HG03558 (cell line): ENCODE results near the gene MAMDC2.
"Not testable (repeated sequence)": the region's sequence is repeated elsewhere in the genome, so short reads cannot be mapped to it uniquely, and the experiment has no call there.

Source experiments
- ATAC-seq: cut with Tn5 transposase; IDR thresholded peaks from one replicate; pipeline ENCODE4 v1.9.1; 2021; ENCODE audit warnings: moderate number of reproducible peaks; ENCODE audit not compliant: unreplicated experiment; ENCODE audit errors: extremely low read depth

Gene MAMDC2

DNA sequence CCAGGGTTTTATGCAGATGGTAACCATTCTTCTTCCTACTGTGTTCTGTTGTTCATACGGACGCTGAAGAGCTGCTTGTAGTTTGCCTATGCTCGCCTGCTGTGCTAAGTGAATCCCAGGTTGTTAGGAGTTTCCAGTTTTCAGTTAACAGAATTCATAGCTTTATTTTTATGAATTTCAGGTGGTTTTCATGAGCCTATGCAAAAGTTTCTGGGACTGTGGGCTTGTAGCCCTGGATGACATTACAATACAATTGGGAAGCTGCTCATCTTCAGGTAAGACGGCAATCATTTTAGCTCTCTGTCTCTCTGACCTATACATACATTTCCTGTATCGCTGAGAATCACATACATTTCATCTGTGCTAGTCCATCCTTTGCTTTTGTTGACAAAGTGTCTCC lies 124.9 kb downstream of the MAMDC2 start:
- ATAC-seq: no peak

GRCh38 chr9:70169222-70169621 lies 125.6 kb downstream of the MAMDC2 start:
- ATAC-seq: no peak

GRCh38 chr9:70170151-70170790 lies 126.6 kb downstream of the MAMDC2 start:
- no peak for ATAC-seq

DNA sequence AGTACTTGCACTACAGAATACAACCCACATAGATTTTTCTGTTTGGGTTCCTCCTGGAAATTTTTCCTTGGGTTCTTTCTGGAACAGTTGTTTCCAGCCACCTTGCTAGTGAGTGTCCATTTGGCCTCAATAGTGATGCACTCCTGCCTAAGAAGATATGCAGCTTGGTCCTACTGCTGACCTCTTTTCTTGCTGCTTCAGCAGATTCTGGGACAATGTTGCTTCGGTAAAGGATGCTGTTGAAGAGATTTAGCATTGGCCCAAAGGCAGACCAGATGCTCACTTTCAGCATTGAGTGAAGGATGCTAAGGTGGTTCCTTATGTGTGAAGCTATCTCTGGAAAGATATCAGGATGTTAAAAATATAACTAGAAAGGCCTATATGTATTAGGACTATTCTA lies 128.9 kb downstream of the MAMDC2 start:
- no peak for ATAC-seq

DNA sequence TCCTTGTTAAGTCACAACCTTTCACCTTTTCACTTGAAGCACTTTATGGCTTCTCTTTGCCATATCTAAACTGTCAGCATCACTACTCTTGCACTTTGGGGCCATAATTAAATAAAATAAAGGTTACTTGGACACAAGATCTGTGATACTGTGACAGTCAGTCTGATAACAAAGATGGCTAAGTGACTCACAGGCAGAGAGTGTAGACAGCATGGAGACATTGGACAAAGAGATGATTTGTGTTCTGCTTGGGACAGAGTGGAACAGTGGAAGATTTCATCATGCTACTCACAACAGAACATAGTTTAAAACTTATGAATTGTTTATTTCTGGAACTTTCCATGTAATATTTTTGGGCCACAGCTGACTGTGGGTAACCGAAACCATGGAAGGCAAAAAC lies 133.5 kb downstream of the MAMDC2 start:
- no peak for ATAC-seq

DNA sequence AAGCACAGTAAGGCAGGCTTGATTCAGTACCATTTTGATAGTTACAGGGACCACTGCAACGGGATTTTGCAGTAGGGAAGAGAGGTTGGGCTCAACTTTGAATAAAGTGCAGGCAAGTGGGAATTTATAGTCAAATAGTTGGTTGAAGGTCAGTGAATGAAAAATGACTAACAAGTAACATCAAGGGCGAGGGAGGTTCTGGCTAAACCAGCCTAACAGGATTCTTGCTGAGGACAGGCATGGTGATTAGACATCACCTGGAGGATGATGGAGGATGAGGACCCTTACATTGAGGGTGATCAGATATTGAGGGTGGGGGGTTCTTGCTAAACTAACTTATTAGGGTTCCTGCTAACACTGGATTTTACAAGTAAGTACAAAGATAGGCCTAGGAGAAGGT lies 149.1 kb downstream of the MAMDC2 start:
- ATAC-seq: no peak

DNA sequence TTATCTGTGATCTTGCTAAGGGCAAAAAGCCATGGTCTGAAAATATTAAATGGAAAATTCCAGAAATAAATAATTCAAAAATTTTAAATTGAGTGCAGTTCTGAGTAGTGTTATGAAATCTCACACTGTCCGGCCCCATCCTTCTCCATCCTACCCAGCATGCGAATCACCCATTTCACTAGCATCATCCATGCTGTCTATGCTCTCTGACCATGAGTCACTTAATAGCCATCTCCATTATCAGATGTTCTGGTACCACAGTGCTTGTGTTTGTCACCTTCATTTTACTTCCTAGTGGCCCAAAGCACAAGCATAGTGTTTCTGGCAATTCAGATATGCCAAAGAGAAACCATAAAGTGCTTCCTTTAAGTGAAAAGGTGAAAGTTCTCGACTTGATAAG lies 151.8 kb downstream of the MAMDC2 start:
- ATAC-seq: no peak

GRCh38 chr9:70197216-70198044 lies 153.8 kb downstream of the MAMDC2 start:
- no peak for ATAC-seq

DNA sequence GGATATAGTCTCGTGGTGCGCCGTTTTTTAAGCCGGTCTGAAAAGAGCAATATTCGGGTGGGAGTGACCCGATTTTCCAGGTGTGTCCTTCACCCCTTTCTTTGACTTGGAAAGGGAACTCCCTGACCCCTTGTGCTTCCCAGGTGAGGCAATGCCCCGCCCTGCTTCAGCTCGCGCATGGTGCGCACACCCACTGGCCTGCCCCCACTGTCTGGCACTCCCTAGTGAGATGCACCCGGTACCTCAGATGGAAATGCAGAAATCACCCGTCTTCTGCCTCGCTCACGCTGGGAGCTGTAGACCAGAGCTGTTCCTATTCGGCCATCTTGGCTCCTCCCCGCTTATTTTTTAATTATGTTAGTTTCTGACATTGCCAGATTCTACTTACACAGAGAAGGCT lies 161.1 kb downstream of the MAMDC2 start:
- not testable (repeated sequence) for ATAC-seq

- no peak for ATAC-seq
Observed at GRCh38 chr9:70205366-70206020, 161.8 kb downstream of the MAMDC2 start.

- no peak for ATAC-seq
Observed at GRCh38 chr9:70217029-70217428, 173.4 kb downstream of the MAMDC2 start.

DNA sequence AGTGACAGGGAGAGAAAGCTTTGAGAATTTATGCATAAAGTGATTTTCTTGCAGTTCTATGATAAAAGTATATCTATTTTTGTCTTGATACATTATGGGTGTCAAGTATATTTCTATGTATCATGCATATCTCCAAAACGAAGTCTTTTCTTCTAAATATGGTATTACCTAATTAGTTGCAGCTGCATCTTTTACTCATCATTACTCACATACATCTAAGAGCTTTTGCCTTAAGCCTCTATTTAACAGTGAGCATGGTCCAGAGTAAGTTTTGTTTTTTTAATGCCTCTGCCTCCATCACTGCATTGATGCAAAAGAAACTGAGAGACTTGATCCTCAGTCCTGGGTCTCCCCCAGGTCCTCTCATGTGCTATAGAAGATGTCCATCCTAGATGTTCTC lies 175.1 kb downstream of the MAMDC2 start:
- no peak for ATAC-seq

DNA sequence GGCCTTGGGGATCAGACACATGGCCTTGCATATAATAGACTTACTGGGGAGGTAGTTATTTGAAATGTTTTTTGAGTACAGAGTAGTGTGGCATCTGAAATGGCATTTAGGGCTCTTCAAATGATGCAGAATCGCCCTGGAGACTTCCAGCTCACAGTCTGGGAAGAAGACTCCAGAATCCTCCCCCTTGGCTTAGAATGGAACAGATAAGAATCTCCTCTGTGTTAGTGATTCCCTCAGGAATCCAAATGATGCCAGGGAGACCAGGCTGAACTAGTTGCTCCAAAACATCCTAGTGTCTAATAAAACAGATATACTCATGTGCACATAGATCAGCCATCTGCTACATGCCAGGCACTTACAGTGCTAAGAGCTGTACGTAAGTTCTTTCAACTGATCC lies 176.6 kb downstream of the MAMDC2 start:
- ATAC-seq: no peak

DNA sequence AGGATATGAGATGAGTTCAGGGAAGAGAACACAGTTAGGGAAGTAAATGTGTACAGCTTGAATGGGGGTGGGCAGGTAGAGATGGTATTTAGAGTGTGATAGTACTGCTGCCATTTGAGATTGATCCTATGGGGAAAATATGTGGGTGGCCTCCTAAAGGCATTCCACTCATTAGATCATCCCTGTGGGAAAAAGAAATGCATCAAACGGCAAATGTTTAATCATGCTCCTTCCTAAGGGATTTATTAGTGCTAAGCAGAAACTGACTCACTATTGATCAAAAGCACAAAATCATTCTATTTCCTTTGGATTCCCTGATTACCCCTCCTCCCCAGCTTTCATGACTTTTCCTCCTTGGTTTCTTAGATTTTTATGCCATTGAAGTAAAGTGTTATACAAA lies 178.7 kb downstream of the MAMDC2 start:
- ATAC-seq: no peak

- ATAC-seq: no peak
Observed at GRCh38 chr9:70228118-70228517, 184.5 kb downstream of the MAMDC2 start.

DNA sequence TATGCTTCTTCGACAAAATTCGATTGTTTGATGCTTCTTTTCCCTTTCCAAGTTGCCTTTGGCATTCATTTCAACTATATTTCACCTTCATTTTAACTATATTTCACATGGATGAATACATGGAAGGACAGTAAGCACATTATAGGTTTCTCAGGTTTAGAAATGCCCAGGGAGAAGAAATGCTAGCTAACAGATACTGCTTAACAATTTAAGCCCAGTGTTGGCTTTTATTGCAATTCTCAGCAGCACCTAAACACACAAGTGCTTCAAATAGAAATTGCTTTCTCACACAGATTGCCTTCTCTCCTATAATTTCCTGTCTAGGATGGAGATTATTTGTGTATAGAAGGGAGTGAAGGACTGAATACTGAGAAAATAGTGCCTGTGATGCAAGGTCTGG lies 185.0 kb downstream of the MAMDC2 start:
- no peak for ATAC-seq

DNA sequence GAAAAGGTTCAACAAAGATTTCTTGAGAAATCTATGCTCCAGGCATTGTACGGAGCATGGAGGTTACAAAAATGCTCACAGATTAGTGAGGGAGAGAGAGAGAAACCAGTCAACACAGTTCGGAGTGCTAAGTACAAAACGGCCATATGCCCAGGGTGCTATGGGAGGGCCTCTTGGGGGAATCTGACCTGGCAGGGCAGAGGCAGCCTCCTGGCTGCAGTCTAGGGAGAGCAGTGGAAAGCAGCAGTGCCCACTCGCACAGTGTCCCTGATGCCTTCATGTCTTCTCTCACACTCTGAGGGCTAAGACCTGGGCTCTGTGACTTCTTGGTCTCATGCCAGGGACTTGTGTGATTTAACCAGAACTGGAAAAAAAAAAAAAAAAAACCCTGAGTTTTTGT lies 185.4 kb downstream of the MAMDC2 start:
- ATAC-seq: no peak

DNA sequence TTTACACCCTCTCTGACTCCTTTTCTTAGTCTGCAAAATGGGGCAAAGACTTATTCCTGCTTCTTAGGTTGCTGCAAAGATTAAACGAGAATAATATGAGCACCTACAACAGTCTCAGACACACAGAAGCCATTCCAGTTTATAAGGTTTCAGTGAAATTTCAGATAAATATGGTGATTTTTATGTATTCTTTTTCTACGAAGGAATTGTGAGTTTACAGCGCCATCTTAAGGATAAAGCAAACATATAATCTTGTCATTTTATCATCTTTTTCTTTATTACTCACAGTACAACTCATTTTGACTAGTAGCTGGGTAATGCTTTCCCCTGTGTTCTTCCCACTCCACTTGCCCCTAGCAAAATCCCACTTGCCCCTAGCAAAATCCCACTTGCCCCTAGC lies 185.9 kb downstream of the MAMDC2 start:
- ATAC-seq: no peak

DNA sequence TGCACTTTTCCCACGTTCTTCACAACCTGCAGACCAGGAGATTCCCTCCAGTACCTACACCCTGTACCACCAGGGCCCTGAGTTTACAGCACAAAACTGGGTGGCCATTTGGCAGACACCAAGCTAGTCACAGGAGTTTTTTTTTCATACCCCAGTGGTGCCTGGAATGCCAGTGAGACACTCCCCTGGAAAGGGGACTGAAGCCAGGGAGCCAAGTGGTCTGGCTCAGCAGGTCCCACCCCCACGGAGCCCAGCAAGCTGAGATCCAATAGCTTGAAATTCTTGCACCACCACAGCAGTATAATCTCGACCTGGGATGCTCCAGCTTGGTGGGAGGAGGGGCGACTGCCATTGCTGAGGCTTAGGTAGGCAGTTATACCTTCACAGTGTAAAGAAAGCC lies 188.8 kb downstream of the MAMDC2 start:
- no peak for ATAC-seq

DNA sequence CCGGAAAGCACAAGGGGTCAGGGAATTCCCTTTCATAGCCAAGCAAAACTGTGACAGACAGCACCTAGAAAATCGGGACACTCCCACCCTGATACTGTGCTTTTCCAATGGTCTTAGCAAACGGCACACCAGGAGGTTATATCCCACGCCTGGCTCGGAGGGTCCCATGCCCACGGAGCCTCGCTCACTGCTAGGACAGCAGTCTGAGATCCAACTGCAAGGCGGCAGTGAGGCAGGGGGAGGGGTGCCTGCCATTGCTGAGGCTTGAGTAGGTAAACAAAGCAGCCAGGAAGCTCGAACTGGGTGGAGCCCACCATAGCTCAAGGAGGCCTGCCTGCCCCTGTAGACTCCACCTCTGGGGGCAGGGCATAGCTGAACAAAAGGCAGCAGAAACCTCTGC lies 190.6 kb downstream of the MAMDC2 start:
- ATAC-seq: not testable (repeated sequence)

- not testable (repeated sequence) for ATAC-seq
Observed at GRCh38 chr9:70245952-70246351, 202.3 kb downstream of the MAMDC2 start.
